ENCODE results near the gene CPVL.

- TF ChIP-seq CTCF (IDR thresholded peaks at IDR 0.05) (no peak), ZFX (IDR thresholded peaks at IDR 0.05; ENCODE audit: borderline replicate concordance) (no peak)
Observed at GRCh38 chr7:29139796-29140195, 6.5 kb downstream of the CPVL start.
